SK-N-SH (cell line): ENCODE measurements around the gene NBEAL2. TPM values are rescaled to one million over a fixed set of nuclear protein-coding genes. Genes with fewer than 3 reads are reported as not detected.

ENCODE experiments used
- CTCF ChIA-PET: fragments of 300-600, 350-600 bp; formaldehyde crosslinking; extraction: SDS; loops from one replicate; lab custom pipeline; 2021; lab: Yijun Ruan, JAX
- POLR2A ChIA-PET: fragments of 350-600 bp; sonication (Branson Sonifier 250); formaldehyde crosslinking; extraction: SDS; loops from one replicate; lab custom pipeline; 2020; ENCODE audit warnings: antibody characterized with exemption, inconsistent platforms; lab: Yijun Ruan, JAX
- DNase-seq: peaks from one replicate; pipeline ENCODE4 v3.0.0; 2012
- H2AFZ ChIP-seq: fragments of 200-600 bp; sonication (generic); 2 replicates; pipeline ENCODE4 v1.8.1; 2016; ENCODE audit warnings: antibody characterized with exemption, mild to moderate bottlenecking, low read depth
- H3F3A ChIP-seq: fragments of 200-600 bp; sonication (generic); replicated peaks from 2 replicates; pipeline ENCODE3; 2016; ENCODE audit warnings: antibody characterized with exemption, mild to moderate bottlenecking; ENCODE audit not compliant: insufficient read depth
- H3K27ac ChIP-seq, 2 experiments: fragments of 200-500 bp in 1 of 2; fragments of 200-600 bp in 1 of 2; sonication (Bioruptor generic) in 1 of 2; sonication (generic), shearing (Covaris generic) in 1 of 2; 2 replicates each; pipeline versions ENCODE4 v1.5.1 to v1.6.1; 2014 to 2016; ENCODE audit warnings: low read depth in 2 of 2, inconsistent platforms in 1 of 2, low read length in 1 of 2, mild to moderate bottlenecking in 1 of 2, mixed read lengths in 1 of 2
- H3K27me3 ChIP-seq: fragments of 200-600 bp; sonication (generic), shearing (Covaris generic); 2 replicates; pipeline ENCODE4 v1.6.1; 2016; ENCODE audit warnings: mixed run types; ENCODE audit not compliant: insufficient read depth
- H3K36me3 ChIP-seq, 2 experiments: fragments of 200-500 bp in 1 of 2; fragments of 200-600 bp in 1 of 2; sonication (Bioruptor generic) in 1 of 2; sonication (generic) in 1 of 2; replicated peaks in 1 of 2; 2 replicates each; pipeline versions ENCODE3 to v1.5.1; 2014 to 2016; ENCODE audit warnings: low read length in 1 of 2, mild to moderate bottlenecking in 1 of 2; ENCODE audit not compliant: insufficient read depth in 2 of 2, control insufficient read depth in 1 of 2
- H3K4me1 ChIP-seq, 2 experiments: fragments of 200-500 bp in 1 of 2; fragments of 200-600 bp in 1 of 2; sonication (Bioruptor generic) in 1 of 2; sonication (generic), shearing (Covaris generic) in 1 of 2; 2 replicates each; pipeline versions ENCODE4 v1.5.1 to v1.6.1; 2014 to 2016; ENCODE audit warnings: low read depth in 1 of 2, low read length in 1 of 2, mixed run types in 1 of 2; ENCODE audit not compliant: insufficient read depth in 2 of 2, control insufficient read depth in 1 of 2
- H3K4me2 ChIP-seq: fragments of 200-600 bp; sonication (generic), shearing (Covaris generic); 2 replicates; pipeline ENCODE4 v1.6.1; 2017; ENCODE audit warnings: mixed run types
- H3K4me3 ChIP-seq, 2 experiments: fragments of 200-500 bp in 1 of 2; fragments of 200-600 bp in 1 of 2; sonication (Bioruptor generic) in 1 of 2; sonication (generic), shearing (Covaris generic) in 1 of 2; 2 replicates each; pipeline versions ENCODE4 v1.5.1 to v1.8.1; 2014 to 2016; ENCODE audit warnings: low read depth in 2 of 2, inconsistent platforms in 1 of 2, low read length in 1 of 2, mild to moderate bottlenecking in 1 of 2, mixed read lengths in 1 of 2, moderate library complexity in 1 of 2
- H3K79me2 ChIP-seq: fragments of 200-600 bp; sonication (generic); 2 replicates; pipeline ENCODE4 v1.8.1; 2017; ENCODE audit warnings: mild to moderate bottlenecking; ENCODE audit not compliant: insufficient read depth
- H3K9ac ChIP-seq: fragments of 200-600 bp; sonication (generic); 2 replicates; pipeline ENCODE4 v1.6.1; 2017; ENCODE audit warnings: mixed run types
- H3K9me2 ChIP-seq: fragments of 200-600 bp; sonication (generic); 2 replicates; pipeline ENCODE4 v1.6.1; 2017; ENCODE audit warnings: mixed run types
- H3K9me3 ChIP-seq: fragments of 200-600 bp; sonication (generic); 2 replicates; pipeline ENCODE4 v1.6.1; 2017; ENCODE audit warnings: mixed run types, mild to moderate bottlenecking, moderate library complexity
- H4K20me1 ChIP-seq: fragments of 200-600 bp; sonication (generic); 2 replicates; pipeline ENCODE4 v1.6.1; 2017; ENCODE audit warnings: mild to moderate bottlenecking, mixed run types; ENCODE audit not compliant: insufficient read depth
- FOXJ3 ChIP-seq: sonication (generic); formaldehyde crosslinking; IDR thresholded peaks from 2 replicates; pipeline ENCODE4 v1.5.1; 2020; ENCODE audit warnings: mild to moderate bottlenecking, missing genetic modification reagents
- GATA2 ChIP-seq: sonication (generic); formaldehyde crosslinking; IDR thresholded peaks from 2 replicates; pipeline ENCODE4 v1.5.0; 2020; ENCODE audit warnings: mild to moderate bottlenecking, missing genetic modification reagents
- JUND ChIP-seq: IDR thresholded peaks from 2 replicates; pipeline ENCODE4 v1.4.0; 2012
- MEF2A ChIP-seq: IDR thresholded peaks from 2 replicates; pipeline ENCODE4 v1.4.0; 2012; ENCODE audit warnings: low read depth, borderline replicate concordance
- NRF1 ChIP-seq: IDR thresholded peaks from 2 replicates; pipeline ENCODE4 v1.6.1; 2012; ENCODE audit warnings: low read depth, mild to moderate bottlenecking, low read length
- RAD21 ChIP-seq: IDR thresholded peaks from 2 replicates; pipeline ENCODE4 v1.6.1; 2012; ENCODE audit warnings: mild to moderate bottlenecking, low read length
- RCOR1 ChIP-seq: fragments of 150-350 bp; IDR thresholded peaks from 2 replicates; pipeline ENCODE4 v1.6.1; 2017; ENCODE audit warnings: antibody characterized with exemption, low read length
- TCF12 ChIP-seq: IDR thresholded peaks from 2 replicates; pipeline ENCODE4 v1.4.0; 2012
- TEAD4 ChIP-seq: IDR thresholded peaks from 2 replicates; pipeline ENCODE4 v1.4.0; 2012; ENCODE audit warnings: mild to moderate bottlenecking, borderline replicate concordance; ENCODE audit not compliant: insufficient read depth
- USF2 ChIP-seq: fragments of 150-350 bp; IDR thresholded peaks from 2 replicates; pipeline ENCODE4 v1.6.1; 2017; ENCODE audit warnings: antibody characterized with exemption, low read length, low read depth, borderline replicate concordance
- YY1 ChIP-seq: IDR thresholded peaks from 2 replicates; pipeline ENCODE4 v1.4.0; 2012; ENCODE audit warnings: low read depth, mild to moderate bottlenecking
- whole genome bisulfite sequencing: methylation state at CpG from one replicate; pipeline ENCODE4 v1.1.6; 2017; ENCODE audit warnings: low lambda C conversion rate; 5-methylcytosine and 5-hydroxymethylcytosine counted together
- polyA plus RNA-seq, 3 experiments: library from polyadenylated mRNA; depleted of rRNA; stranded (reverse); fragments of >200 nt; gene quantifications; 2 replicates each; pipeline ENCODE4 v1.2.3, GENCODE V29; 2012
- TF ChIP-seq, protein P1 (sequence below): IDR thresholded peaks from 2 replicates; pipeline ENCODE4; 2012

The NBEAL2 gene
- polyA plus RNA-seq, 1 of the 3 experiments (the other 2 are of a cell fraction): 20.3 TPM

DNA sequence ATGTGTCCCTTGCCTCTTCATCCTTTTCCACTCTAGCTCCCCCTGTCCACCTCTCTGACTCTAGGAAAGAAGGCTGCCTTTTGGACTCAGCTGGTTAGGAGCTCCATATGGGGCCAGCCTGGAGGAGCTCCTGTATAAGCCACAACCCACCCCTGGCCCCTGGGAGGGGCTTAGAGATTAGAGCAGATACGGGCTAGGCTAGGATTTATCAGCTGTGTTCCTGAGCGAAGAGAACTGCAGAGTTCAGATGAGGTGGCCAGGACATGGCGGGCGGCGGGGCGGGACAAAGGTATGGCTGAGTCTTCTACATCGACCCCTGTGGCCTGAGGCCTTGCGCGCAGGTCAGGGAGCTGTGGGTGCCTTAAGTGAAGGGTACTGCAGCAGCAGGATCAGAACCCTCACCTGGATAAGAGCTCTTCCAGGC is 7.9 kb downstream of the NBEAL2 start:
- H2AFZ ChIP-seq: no peak overlapping the region
- no peak overlapping the region for H3K27ac ChIP-seq
- no peaks in the 10 kb centered on the region for H3K27me3 ChIP-seq
- no peaks in the 10 kb centered on the region for H3K79me2 ChIP-seq
- POLR2A ChIA-PET: no interaction called here
- whole genome bisulfite sequencing: 94% methylated on average over 9 of the region's 9 CpGs
- no peak overlapping the region for H3K4me3 ChIP-seq
- H3K9me2 ChIP-seq: no peaks in the 10 kb centered on the region
- no peaks in the 10 kb centered on the region; a peak in 1 of 4 replicates for H3K4me1 ChIP-seq
- H3K4me2 ChIP-seq: no peak overlapping the region
- peaks cover 0 to 4% of the 10 kb centered on the region in 2 experiments for H3K36me3 ChIP-seq
- H3K9me3 ChIP-seq: no peaks in the 10 kb centered on the region
- H3K9ac ChIP-seq: no peak overlapping the region
- no peaks in the 10 kb centered on the region for H3F3A ChIP-seq
- CTCF ChIA-PET: interaction anchor here (1.8 kb wide), 1 partner anchor 12 kb away, joined by 7 read pairs; no protein-coding TSS in a partner anchor
- TF ChIP-seq TCF12: no peak
- TF ChIP-seq RAD21: no peak
- no peak for TF ChIP-seq GATA2 (CRISPR knock-in tag)
- no peak for TF ChIP-seq TEAD4
- no peak for TF ChIP-seq JUND
- TF ChIP-seq YY1: no peak
- TF ChIP-seq NRF1: no peak
- H4K20me1 ChIP-seq: no peaks in the 10 kb centered on the region
- no peak for DNase-seq

GRCh38 chr3:46987743-46988401 is 8.4 kb downstream of the NBEAL2 start:
- TF ChIP-seq RCOR1 (no peak), USF2 (no peak), JUND (no peak), MEF2A (no peak), FOXJ3 (CRISPR knock-in tag) (no peak)
- TF ChIP-seq, protein P1, sequence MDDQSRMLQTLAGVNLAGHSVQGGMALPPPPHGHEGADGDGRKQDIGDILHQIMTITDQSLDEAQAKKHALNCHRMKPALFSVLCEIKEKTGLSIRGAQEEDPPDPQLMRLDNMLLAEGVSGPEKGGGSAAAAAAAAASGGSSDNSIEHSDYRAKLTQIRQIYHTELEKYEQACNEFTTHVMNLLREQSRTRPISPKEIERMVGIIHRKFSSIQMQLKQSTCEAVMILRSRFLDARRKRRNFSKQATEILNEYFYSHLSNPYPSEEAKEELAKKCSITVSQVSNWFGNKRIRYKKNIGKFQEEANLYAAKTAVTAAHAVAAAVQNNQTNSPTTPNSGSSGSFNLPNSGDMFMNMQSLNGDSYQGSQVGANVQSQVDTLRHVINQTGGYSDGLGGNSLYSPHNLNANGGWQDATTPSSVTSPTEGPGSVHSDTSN: no peak
- TF ChIP-seq, all 33 proteins: peak for 0
- H3K4me2 ChIP-seq: no peak overlapping the region
- H3K9me2 ChIP-seq: no peaks in the 10 kb centered on the region
- H3K4me3 ChIP-seq: no peak overlapping the region
- POLR2A ChIA-PET: no interaction called here
- no peaks in the 10 kb centered on the region for H3K79me2 ChIP-seq
- CTCF ChIA-PET: interaction anchor here (1.8 kb wide), 1 partner anchor 11 kb away, joined by 7 read pairs; no protein-coding TSS in a partner anchor
- DNase-seq: no peak
- WGBS: 86% methylated on average over 10 of the region's 16 CpGs
- no peaks in the 10 kb centered on the region for H3K9me3 ChIP-seq
- H3K9ac ChIP-seq: no peak overlapping the region
- H3K27me3 ChIP-seq: no peaks in the 10 kb centered on the region
- H3K27ac ChIP-seq: no peak overlapping the region
- H3F3A ChIP-seq: no peaks in the 10 kb centered on the region
- H3K4me1 ChIP-seq: no peaks in the 10 kb centered on the region; a peak in 1 of 4 replicates
- no peak overlapping the region for H2AFZ ChIP-seq
- peaks cover 0 to 4% of the 10 kb centered on the region in 2 experiments for H3K36me3 ChIP-seq
- no peaks in the 10 kb centered on the region for H4K20me1 ChIP-seq
